GM10248 (cell line): ENCODE results near the gene GINS2.

Experiments used
- CTCF ChIA-PET: fragments of 300-600 bp; sonication (Branson Sonifier 250); formaldehyde crosslinking; extraction: SDS; loops from one replicate; lab custom pipeline; 2021; ENCODE audit warnings: antibody characterized with exemption; lab: Yijun Ruan, JAX
- POLR2A ChIA-PET: fragments of 350-650 bp; sonication (Branson Sonifier 250); formaldehyde crosslinking; extraction: SDS; loops from one replicate; lab custom pipeline; 2020; ENCODE audit warnings: antibody characterized with exemption; lab: Yijun Ruan, JAX
- DNase-seq: peaks from one replicate; pipeline ENCODE4 v3.0.0; 2012; ENCODE audit errors: extremely low spot score
- CTCF ChIP-seq: IDR thresholded peaks from 2 replicates; pipeline ENCODE4 v1.5.1; 2012; ENCODE audit warnings: mild to moderate bottlenecking, low read depth; ENCODE audit errors: extremely low read depth, missing control alignments, control extremely low read depth

The GINS2 gene

DNA sequence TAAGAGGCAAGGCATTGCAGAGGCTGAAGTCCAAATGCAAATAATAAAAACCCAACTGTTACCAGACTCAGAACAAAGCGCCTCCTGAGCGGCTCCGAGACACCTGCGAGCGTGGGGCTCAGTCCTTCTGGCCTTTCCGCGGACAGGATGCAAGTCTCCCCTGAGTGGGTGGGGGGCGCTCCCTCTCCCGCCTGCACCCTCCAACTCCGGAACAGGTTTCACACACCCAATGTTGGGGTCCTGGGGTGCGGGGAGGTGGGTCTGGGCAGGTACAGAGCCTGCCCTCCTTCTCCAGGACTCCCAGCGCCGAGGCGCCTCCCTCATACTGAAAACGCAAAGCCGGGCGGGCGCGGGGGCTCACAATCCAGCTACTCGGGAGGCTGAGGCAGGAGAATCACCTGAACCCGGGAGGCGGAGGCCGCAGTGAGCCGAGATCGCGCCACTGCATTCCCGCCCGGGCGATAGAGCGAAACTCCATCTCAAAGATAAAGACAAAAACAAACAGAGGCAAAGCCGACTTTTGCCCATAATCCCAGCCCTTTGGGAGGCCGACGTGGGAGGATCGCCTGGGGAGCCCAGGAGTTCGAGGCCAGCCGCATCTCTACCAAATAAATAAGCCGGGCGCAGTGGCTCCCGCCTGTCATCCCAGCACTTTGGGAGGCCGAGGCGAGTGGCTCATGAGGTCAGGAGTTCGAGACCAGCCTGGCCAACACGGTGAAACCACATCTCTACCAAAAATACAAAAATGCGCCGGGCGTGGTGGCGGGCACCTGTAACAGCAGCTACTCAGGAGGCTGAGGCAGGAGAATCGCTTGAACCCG, 893 bp downstream of the GINS2 start:
- ChIA-PET CTCF (interaction anchor here (0.9 to 2.7 kb wide), 3 partner anchors 31 to 80 kb away, joined by 3 to 14 read pairs (median 3); no protein-coding TSS in a partner anchor), POLR2A (no interaction called here)
- no peak for TF ChIP-seq CTCF
- no peak for DNase-seq

DNA sequence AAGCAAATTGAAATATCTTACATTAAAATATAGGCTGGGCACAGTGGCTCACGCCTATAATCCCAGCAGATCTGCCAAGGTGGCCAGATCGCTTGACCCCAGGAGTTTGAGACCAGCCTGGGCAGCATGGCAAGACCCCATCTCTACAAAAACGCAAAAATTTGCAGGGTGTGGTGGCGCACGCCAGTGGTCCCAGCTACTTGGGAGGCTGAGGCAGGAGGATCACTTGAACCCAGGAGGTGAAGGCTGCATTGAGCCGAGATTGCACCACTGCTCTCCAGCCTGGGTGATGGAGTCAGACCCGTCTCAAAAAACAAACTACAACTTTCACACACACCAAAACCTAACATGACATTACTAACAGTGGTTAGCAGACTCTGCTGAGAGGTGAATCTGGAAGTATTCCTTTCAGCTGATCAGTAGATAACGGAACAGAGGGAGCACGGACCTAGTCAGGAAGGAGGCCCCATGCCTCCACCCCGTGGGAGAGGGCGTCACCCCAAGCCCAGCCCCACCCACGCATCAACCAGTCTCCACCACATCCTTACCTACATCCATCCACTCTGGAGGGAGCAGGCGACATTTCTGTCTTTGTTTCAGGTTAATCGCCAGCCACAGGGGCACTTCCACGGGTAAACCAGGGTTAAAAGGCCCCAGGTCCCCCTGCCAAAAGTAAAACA, 1.7 kb downstream of the GINS2 start:
- CTCF ChIA-PET: interaction anchor here (0.9 to 6.0 kb wide), 4 partner anchors 23 to 831 kb away, joined by 3 to 28 read pairs (median 4); no protein-coding TSS in a partner anchor
- TF ChIP-seq CTCF: no peak
- DNase-seq: no peak
- POLR2A ChIA-PET: no interaction called here

- ChIA-PET CTCF (interaction anchor here (0.9 to 6.0 kb wide), 7 partner anchors 10 to 70 kb away, joined by 3 to 28 read pairs (median 4); no protein-coding TSS in a partner anchor), POLR2A (interaction anchor here (0.6 kb wide), 1 partner anchor 19 kb away, joined by 4 read pairs; no protein-coding TSS in a partner anchor)
- no peak for DNase-seq
- TF ChIP-seq CTCF: no peak
Observed at GRCh38 chr16:85685251-85685650, 3.5 kb downstream of the GINS2 start.

DNA sequence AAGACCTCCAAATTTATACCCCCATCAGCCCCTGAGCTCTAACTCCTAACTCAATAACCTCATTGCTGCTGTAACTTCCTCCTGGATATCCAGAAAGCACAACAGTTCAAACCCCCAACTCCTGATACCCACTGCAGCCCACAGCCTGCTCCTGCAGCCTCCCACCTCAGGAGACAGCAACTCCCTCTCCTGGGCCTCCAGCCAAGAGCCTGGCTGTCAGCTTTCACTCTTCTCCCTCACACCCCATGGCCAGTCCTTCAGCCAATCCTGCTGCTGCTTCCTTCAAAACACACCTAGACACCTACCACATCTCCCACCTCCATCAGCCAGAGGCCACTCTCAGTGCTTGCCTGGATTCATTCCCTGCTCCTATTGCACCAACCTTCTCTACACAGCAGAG, 5.4 kb downstream of the GINS2 start:
- POLR2A ChIA-PET: no interaction called here
- DNase-seq: no peak
- CTCF ChIA-PET: interaction anchor here (0.9 to 6.0 kb wide), 6 partner anchors 9 to 944 kb away, joined by 3 to 28 read pairs (median 4); no protein-coding TSS in a partner anchor
- TF ChIP-seq CTCF: no peak

DNA sequence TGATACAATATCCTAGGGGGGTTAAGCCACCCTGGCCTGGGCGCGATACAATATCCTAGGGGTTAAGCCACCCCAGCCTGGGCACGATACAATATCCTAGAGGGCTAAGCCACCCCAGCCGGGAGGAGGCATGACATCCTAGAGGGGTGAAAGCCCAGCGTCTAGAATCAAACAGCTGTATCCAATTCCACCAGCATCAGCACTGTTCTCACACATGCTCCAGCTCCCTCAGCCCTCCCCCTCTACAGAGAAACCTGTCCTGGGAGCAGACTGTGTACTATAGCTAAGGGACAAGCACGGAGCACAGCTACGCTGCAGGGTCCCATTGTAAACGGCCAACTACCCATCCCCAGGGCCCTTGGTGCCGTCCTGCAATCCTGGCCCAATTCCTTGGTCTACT, 6.2 kb downstream of the GINS2 start:
- POLR2A ChIA-PET: no interaction called here
- CTCF ChIA-PET: interaction anchor here (1.2 to 6.0 kb wide), 3 partner anchors 24 to 944 kb away, joined by 3 to 28 read pairs (median 11); no protein-coding TSS in a partner anchor
- TF ChIP-seq CTCF: no peak
- no peak for DNase-seq

DNA sequence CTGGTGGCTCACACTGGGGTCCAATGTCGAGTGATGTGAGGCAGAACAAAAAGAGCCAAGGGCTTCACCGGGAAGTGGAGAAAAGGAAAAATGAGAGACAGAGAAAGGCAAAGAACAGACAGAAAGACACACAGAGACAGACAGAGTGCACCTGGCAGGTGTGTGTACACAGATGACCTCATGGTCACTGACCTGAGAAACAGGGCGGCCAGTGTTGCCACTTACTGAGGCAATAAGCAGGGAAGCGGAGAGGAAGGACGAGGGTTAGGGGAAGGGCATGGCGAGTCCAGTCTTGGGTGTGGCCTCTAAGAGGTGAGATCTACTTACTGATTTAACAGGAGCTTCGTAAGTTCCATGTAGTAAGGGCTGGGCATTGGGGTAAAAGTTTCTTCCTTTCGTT, 7.5 kb downstream of the GINS2 start:
- no peak for TF ChIP-seq CTCF
- ChIA-PET POLR2A (no interaction called here), CTCF (interaction anchor here (1.0 to 6.0 kb wide), 3 partner anchors 24 to 36 kb away, joined by 3 to 28 read pairs (median 6); no protein-coding TSS in a partner anchor)
- DNase-seq: no peak
